GM23338 (cell line): Measurements from ENCODE around the gene ERC2. TPM values are rescaled to one million over a fixed set of nuclear protein-coding genes. Genes with fewer than 3 reads are reported as not detected.

Experiments used
- ATAC-seq: fragments of 200-7000 bp; cut with Tn5 transposase; 3 replicates; pipeline ENCODE4 v1.9.1; 2020
- DNase-seq: peaks from one replicate; pipeline ENCODE4 v3.0.0-alpha.2; 2015; ENCODE audit warnings: low spot score
- H2AFZ ChIP-seq: fragments of 200-600 bp; sonication (generic); 2 replicates; pipeline ENCODE4 v1.8.0; 2016; ENCODE audit warnings: antibody characterized with exemption, mild to moderate bottlenecking, moderate library complexity
- H3F3A ChIP-seq: fragments of 200-600 bp; sonication (generic); replicated peaks from 2 replicates; pipeline ENCODE4 v1.8.0; 2017; ENCODE audit warnings: antibody characterized with exemption, mixed run types, low read depth
- H3K27ac ChIP-seq: fragments of 200-600 bp; sonication (generic); 2 replicates; pipeline ENCODE4 v1.6.1; 2016; ENCODE audit warnings: low read depth
- H3K27me3 ChIP-seq: fragments of 200-600 bp; sonication (generic); 2 replicates; pipeline ENCODE4 v1.8.0; 2016; ENCODE audit warnings: mild to moderate bottlenecking, mixed run types, moderate library complexity; ENCODE audit not compliant: insufficient read depth
- H3K36me3 ChIP-seq: fragments of 200-600 bp; sonication (generic); 2 replicates; pipeline ENCODE4 v1.8.0; 2016; ENCODE audit warnings: mild to moderate bottlenecking; ENCODE audit not compliant: insufficient read depth
- H3K4me1 ChIP-seq: fragments of 200-600 bp; sonication (generic); 2 replicates; pipeline ENCODE4 v1.8.0; 2016; ENCODE audit warnings: mild to moderate bottlenecking, moderate library complexity; ENCODE audit not compliant: insufficient read depth
- H3K4me2 ChIP-seq: fragments of 200-600 bp; sonication (generic); 2 replicates; pipeline ENCODE4 v1.7.1; 2017; ENCODE audit warnings: mixed run types
- H3K4me3 ChIP-seq: fragments of 200-600 bp; sonication (generic); 2 replicates; pipeline ENCODE4 v1.6.1; 2016; ENCODE audit warnings: mixed run types
- H3K79me2 ChIP-seq: fragments of 200-600 bp; sonication (generic); replicated peaks from 2 replicates; pipeline ENCODE4 v1.8.0; 2017; ENCODE audit warnings: mild to moderate bottlenecking; ENCODE audit not compliant: insufficient read depth
- H3K9me2 ChIP-seq: fragments of 200-600 bp; sonication (generic); 2 replicates; pipeline ENCODE4 v1.8.0; 2017; ENCODE audit not compliant: insufficient read depth
- H4K20me1 ChIP-seq: fragments of 200-600 bp; sonication (generic); replicated peaks from 2 replicates; pipeline ENCODE4 v1.8.0; 2017; ENCODE audit warnings: mild to moderate bottlenecking; ENCODE audit not compliant: insufficient read depth
- H3K27ac Mint-ChIP-seq: 2 replicates; pipeline ENCODE4 v1.8.0; 2020; ENCODE audit warnings: inconsistent platforms, mild to moderate bottlenecking, moderate library complexity, mixed read lengths
- H3K27me3 Mint-ChIP-seq: 3 replicates; pipeline ENCODE4 v1.8.0; 2022; ENCODE audit warnings: low read depth, mild to moderate bottlenecking, moderate library complexity, mixed read lengths, inconsistent platforms; ENCODE audit not compliant: insufficient read depth, poor library complexity
- H3K36me3 Mint-ChIP-seq: 3 replicates; pipeline ENCODE4 v1.8.0; 2021; ENCODE audit warnings: low read depth, mild to moderate bottlenecking, inconsistent platforms, moderate library complexity, mixed read lengths
- H3K4me1 Mint-ChIP-seq: 3 replicates; pipeline ENCODE4 v1.8.0; 2020; ENCODE audit warnings: mild to moderate bottlenecking, inconsistent platforms, mixed read lengths
- H3K4me3 Mint-ChIP-seq: 3 replicates; pipeline ENCODE4 v1.8.0; 2021; ENCODE audit warnings: moderate library complexity, mild to moderate bottlenecking, inconsistent platforms, mixed read lengths
- H3K9me3 Mint-ChIP-seq: 3 replicates; pipeline ENCODE4 v1.8.0; 2020; ENCODE audit warnings: moderate library complexity, mild to moderate bottlenecking, inconsistent platforms, mixed read lengths
- CREB1 ChIP-seq: fragments of 250-450 bp; sonication (Bioruptor Pico); IDR thresholded peaks from 2 replicates; pipeline ENCODE4 v1.5.0; 2020; ENCODE audit warnings: low read depth, mild to moderate bottlenecking, moderate library complexity
- CTCF ChIP-seq, 2 experiments: fragments of 200-600 bp in 1 of 2; sonication (generic) in 1 of 2; conservative IDR thresholded peaks; 2 replicates each; pipeline versions ENCODE4 v1.5.1 to v1.6.1; 2016 to 2017; ENCODE audit warnings: antibody characterized with exemption in 2 of 2, low read depth in 2 of 2, mild to moderate bottlenecking in 2 of 2, moderate library complexity in 1 of 2
- EZH2 ChIP-seq: fragments of 200-600 bp; sonication (generic); IDR thresholded peaks from one replicate; pipeline ENCODE4 v1.8.0; 2017; ENCODE audit warnings: antibody characterized with exemption, mild to moderate bottlenecking, low read depth; ENCODE audit not compliant: unreplicated experiment
- NANOG ChIP-seq: IDR thresholded peaks from 2 replicates; pipeline ENCODE4 v1.6.1; 2016; ENCODE audit warnings: antibody characterized with exemption, borderline replicate concordance
- POLR2AphosphoS5 ChIP-seq: IDR thresholded peaks from 2 replicates; pipeline ENCODE4 v1.6.1; 2016; ENCODE audit warnings: antibody characterized with exemption, low read depth
- ZNF114 ChIP-seq: fragments of 250-450 bp; sonication (Bioruptor Pico); IDR thresholded peaks from 2 replicates; pipeline ENCODE4 v1.5.0; 2020; ENCODE audit warnings: mild to moderate bottlenecking, moderate library complexity
- polyA plus RNA-seq: library from polyadenylated mRNA; unstranded; fragments of >200 nt; fragmentation: Nextera tagmentation; extraction: Ambion mirVana; gene quantifications from 2 replicates; pipeline ENCODE4 v1.2.1, GENCODE V29; 2016
- total RNA-seq: library from RNA; depleted of rRNA; stranded (reverse); fragments of >200 nt; shearing (Covaris generic); gene quantifications from 2 replicates; pipeline ENCODE4 v1.2.3, GENCODE V29; 2014
- TF ChIP-seq, protein P1 (sequence below): IDR thresholded peaks from one replicate; pipeline ENCODE4 v1.6.1; 2018; ENCODE audit warnings: antibody characterized with exemption; ENCODE audit not compliant: unreplicated experiment

Gene ERC2
- total and polyA plus RNA-seq, 2 experiments from 2014 or later: 11.8 to 13.7 TPM

DNA sequence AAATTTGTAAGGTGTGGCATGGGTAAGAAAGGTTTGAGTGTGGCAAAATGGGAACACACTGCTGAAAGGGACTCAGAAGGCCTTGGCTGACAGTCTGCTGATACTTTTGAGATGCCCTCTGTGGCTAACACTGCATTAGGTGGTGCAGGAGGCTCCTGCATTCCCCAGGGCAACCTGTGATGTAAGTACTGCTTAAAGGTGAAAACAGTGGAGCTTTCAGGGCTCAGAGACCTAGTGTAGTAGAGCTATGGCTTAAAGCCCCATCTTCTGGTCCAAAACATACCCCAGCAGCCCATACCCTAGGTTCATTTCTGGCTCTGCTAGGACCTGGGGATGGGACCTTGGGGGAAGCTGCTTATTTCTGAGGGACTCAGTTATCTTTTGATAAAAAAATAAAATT is 374.1 kb downstream of the ERC2 start:
- Histone ChIP-seq H2AFZ (no peak overlapping the region), H4K20me1 (no peaks in the 10 kb centered on the region), H3F3A (no peaks in the 10 kb centered on the region), H3K79me2 (no peaks in the 10 kb centered on the region), H3K4me1 (no peaks in the 10 kb centered on the region), H3K36me3 (no peaks in the 10 kb centered on the region), H3K4me3 (no peak overlapping the region), H3K4me2 (no peak overlapping the region), H3K9me2 (no peaks in the 10 kb centered on the region; the same call in 1 of the 2 replicates), H3K27ac (no peak overlapping the region), H3K27me3 (no peaks in the 10 kb centered on the region)
- Mint-ChIP-seq H3K4me3 (no peak overlapping the region), H3K9me3 (no peaks in the 10 kb centered on the region), H3K4me1 (no peaks in the 10 kb centered on the region), H3K27ac (no peak overlapping the region), H3K36me3 (no peaks in the 10 kb centered on the region), H3K27me3 (no peaks in the 10 kb centered on the region)
- no peak for TF ChIP-seq ZNF114 (CRISPR knock-in tag)
- TF ChIP-seq NANOG: no peak
- TF ChIP-seq CREB1 (CRISPR knock-in tag): no peak
- TF ChIP-seq, protein P1, sequence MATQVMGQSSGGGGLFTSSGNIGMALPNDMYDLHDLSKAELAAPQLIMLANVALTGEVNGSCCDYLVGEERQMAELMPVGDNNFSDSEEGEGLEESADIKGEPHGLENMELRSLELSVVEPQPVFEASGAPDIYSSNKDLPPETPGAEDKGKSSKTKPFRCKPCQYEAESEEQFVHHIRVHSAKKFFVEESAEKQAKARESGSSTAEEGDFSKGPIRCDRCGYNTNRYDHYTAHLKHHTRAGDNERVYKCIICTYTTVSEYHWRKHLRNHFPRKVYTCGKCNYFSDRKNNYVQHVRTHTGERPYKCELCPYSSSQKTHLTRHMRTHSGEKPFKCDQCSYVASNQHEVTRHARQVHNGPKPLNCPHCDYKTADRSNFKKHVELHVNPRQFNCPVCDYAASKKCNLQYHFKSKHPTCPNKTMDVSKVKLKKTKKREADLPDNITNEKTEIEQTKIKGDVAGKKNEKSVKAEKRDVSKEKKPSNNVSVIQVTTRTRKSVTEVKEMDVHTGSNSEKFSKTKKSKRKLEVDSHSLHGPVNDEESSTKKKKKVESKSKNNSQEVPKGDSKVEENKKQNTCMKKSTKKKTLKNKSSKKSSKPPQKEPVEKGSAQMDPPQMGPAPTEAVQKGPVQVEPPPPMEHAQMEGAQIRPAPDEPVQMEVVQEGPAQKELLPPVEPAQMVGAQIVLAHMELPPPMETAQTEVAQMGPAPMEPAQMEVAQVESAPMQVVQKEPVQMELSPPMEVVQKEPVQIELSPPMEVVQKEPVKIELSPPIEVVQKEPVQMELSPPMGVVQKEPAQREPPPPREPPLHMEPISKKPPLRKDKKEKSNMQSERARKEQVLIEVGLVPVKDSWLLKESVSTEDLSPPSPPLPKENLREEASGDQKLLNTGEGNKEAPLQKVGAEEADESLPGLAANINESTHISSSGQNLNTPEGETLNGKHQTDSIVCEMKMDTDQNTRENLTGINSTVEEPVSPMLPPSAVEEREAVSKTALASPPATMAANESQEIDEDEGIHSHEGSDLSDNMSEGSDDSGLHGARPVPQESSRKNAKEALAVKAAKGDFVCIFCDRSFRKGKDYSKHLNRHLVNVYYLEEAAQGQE: no peak
- no peak for TF ChIP-seq EZH2
- DNase-seq: peak; percentile 33
- peak; percentile 85 for ATAC-seq

GRCh38 chr3:56089739-56090138 is 378.5 kb downstream of the ERC2 start:
- H3K4me2 ChIP-seq: no peak overlapping the region
- H3K27me3 ChIP-seq: no peaks in the 10 kb centered on the region
- ATAC-seq: peak; percentile 63
- no peaks in the 10 kb centered on the region for H3F3A ChIP-seq
- H3K9me2 ChIP-seq: no peaks in the 10 kb centered on the region; the same call in 1 of the 2 replicates
- H3K27me3 Mint-ChIP-seq: no peaks in the 10 kb centered on the region
- H3K4me1 ChIP-seq: no peaks in the 10 kb centered on the region; the same call in 1 of the 2 replicates
- no peaks in the 10 kb centered on the region for H3K36me3 Mint-ChIP-seq
- no peaks in the 10 kb centered on the region for H4K20me1 ChIP-seq
- no peaks in the 10 kb centered on the region for H3K79me2 ChIP-seq
- no peak overlapping the region for H3K4me3 ChIP-seq
- no peak for TF ChIP-seq NANOG
- TF ChIP-seq ZNF114 (CRISPR knock-in tag): no peak
- peak; percentile 35 to 54; a peak in 3 of 4 replicates for TF ChIP-seq CTCF (conservative IDR thresholded peaks at IDR 0.05; ENCODE audit: low read depth in 2 of 2)
- no peak for TF ChIP-seq POLR2AphosphoS5
- no peak overlapping the region for H3K27ac ChIP-seq
- no peaks in the 10 kb centered on the region for H3K4me1 Mint-ChIP-seq
- no peak overlapping the region for H3K27ac Mint-ChIP-seq
- DNase-seq: peak; percentile 21
- no peaks in the 10 kb centered on the region for H3K9me3 Mint-ChIP-seq
- no peak overlapping the region for H2AFZ ChIP-seq
- H3K4me3 Mint-ChIP-seq: no peak overlapping the region
- H3K36me3 ChIP-seq: no peaks in the 10 kb centered on the region
